Panc1 (cell line): ENCODE measurements around the gene DNAJC5G.

Experiments used
- CTCF ChIP-seq: fragments of 450-650 bp; IDR thresholded peaks from 2 replicates; pipeline ENCODE4 v1.5.1; 2017; ENCODE audit warnings: mild to moderate bottlenecking
- POLR2AphosphoS5 ChIP-seq: IDR thresholded peaks from 2 replicates; pipeline ENCODE4 v1.6.1; 2012; ENCODE audit warnings: mild to moderate bottlenecking, low read depth, low read length, moderate library complexity

GRCh38 chr2:27256855-27257454 lies 18.3 kb upstream of the DNAJC5G start:
- TF ChIP-seq CTCF (no peak), POLR2AphosphoS5 (no peak)
